Neutrophil (primary cell): ENCODE data around the gene C11orf42.

Experiments
- H3K27ac ChIP-seq: fragments of 200-600 bp; sonication (generic); 2 replicates; pipeline ENCODE4 v1.5.1; 2016; ENCODE audit warnings: mild to moderate bottlenecking, moderate library complexity
- H3K27me3 ChIP-seq: fragments of 200-600 bp; sonication (generic); 2 replicates; pipeline ENCODE4 v1.6.0; 2016; ENCODE audit warnings: mild to moderate bottlenecking
- H3K36me3 ChIP-seq: fragments of 200-600 bp; sonication (generic); 2 replicates; pipeline ENCODE4 v1.5.1; 2017
- H3K4me1 ChIP-seq, 2 experiments: fragments of 200-600 bp in 1 of 2; sonication (generic) in 1 of 2; 1 replicate in 1 of 2; 2 replicates in 1 of 2; pipeline versions ENCODE4 v1.5.1 to v1.6.1; 2013 to 2016; ENCODE audit warnings: low read depth in 1 of 2, low read length in 1 of 2, mild to moderate bottlenecking in 1 of 2, moderate library complexity in 1 of 2; ENCODE audit not compliant: control insufficient read depth in 1 of 2, insufficient read depth in 1 of 2
- H3K4me3 ChIP-seq, 2 experiments: fragments of 200-600 bp in 1 of 2; sonication (generic) in 1 of 2; 1 replicate in 1 of 2; 2 replicates in 1 of 2; pipeline ENCODE4 v1.5.1; 2013 to 2016; ENCODE audit warnings: low read depth in 1 of 2, low read length in 1 of 2, mild to moderate bottlenecking in 1 of 2, moderate library complexity in 1 of 2
- H3K9me3 ChIP-seq: fragments of 200-600 bp; sonication (generic); 2 replicates; pipeline ENCODE4 v1.5.1; 2016
- TF ChIP-seq, protein P1 (sequence below): fragments of 200-600 bp; sonication (generic); IDR thresholded peaks from 2 replicates; pipeline ENCODE4 v1.5.1; 2016; ENCODE audit warnings: antibody characterized with exemption

The C11orf42 gene

GRCh38 chr11:6205366-6205765, at the start of gene C11orf42:
Gene C11orf42, plus strand, starts transcription at chr11:6205557. Its CDS starts 59 bp downstream, at chr11:6205616.
- H3K4me1 ChIP-seq: peaks cover 73 to 75% of the 10 kb centered on the region in 2 experiments
- H3K27me3 ChIP-seq: no peaks in the 10 kb centered on the region
- peaks cover 29% of the 10 kb centered on the region for H3K36me3 ChIP-seq
- no peaks in the 10 kb centered on the region for H3K9me3 ChIP-seq
- H3K27ac ChIP-seq: peak within 1 kb of the TSS; percentile 94
- TF ChIP-seq, protein P1, sequence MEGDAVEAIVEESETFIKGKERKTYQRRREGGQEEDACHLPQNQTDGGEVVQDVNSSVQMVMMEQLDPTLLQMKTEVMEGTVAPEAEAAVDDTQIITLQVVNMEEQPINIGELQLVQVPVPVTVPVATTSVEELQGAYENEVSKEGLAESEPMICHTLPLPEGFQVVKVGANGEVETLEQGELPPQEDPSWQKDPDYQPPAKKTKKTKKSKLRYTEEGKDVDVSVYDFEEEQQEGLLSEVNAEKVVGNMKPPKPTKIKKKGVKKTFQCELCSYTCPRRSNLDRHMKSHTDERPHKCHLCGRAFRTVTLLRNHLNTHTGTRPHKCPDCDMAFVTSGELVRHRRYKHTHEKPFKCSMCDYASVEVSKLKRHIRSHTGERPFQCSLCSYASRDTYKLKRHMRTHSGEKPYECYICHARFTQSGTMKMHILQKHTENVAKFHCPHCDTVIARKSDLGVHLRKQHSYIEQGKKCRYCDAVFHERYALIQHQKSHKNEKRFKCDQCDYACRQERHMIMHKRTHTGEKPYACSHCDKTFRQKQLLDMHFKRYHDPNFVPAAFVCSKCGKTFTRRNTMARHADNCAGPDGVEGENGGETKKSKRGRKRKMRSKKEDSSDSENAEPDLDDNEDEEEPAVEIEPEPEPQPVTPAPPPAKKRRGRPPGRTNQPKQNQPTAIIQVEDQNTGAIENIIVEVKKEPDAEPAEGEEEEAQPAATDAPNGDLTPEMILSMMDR: no peak
- peak within 1 kb of the TSS; percentile 10 to 16 for H3K4me3 ChIP-seq

DNA sequence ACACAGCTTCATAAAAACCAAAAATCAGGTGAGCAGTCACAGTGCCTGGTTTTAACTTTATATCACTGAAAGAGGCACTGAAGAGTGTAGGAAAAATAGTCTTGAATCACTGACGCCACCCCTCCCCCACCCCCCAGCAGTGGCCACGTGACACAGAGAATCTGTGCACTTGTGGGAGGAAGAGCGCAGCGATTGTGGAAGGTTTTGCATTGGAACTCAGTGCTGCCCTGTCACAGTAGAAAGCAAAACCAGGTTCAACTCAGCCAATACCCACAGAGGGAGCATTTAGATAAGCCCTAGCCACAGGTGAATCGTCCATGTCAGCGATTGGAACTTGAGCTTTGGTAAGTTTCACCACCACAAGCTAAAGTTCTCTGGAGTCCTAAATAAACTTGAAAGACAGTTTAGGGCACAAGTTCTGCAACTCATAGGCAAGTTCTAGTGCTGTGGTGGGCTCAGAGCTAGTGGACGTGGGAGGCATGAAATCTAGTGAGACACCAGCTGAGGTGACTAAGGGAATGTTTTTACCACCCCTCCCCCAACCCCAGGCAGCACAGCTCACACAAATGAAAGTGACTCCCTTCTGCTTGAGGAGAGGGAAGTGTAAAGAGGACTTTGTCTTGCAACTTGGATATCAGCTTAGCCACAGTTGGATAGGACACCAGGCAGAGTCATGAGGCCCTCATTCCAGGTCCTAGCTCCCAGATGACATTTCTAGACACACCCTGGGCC, 48.6 kb upstream of the C11orf42 start:
- no peaks in the 10 kb centered on the region for H3K27me3 ChIP-seq
- peak overlapping the region; percentile 61 for H3K27ac ChIP-seq
- no peaks in the 10 kb centered on the region for H3K36me3 ChIP-seq
- no peaks in the 10 kb centered on the region for H3K9me3 ChIP-seq
- no peak overlapping the region for H3K4me3 ChIP-seq
- peaks cover 13 to 14% of the 10 kb centered on the region in 2 experiments for H3K4me1 ChIP-seq
- TF ChIP-seq, protein P1: no peak

DNA sequence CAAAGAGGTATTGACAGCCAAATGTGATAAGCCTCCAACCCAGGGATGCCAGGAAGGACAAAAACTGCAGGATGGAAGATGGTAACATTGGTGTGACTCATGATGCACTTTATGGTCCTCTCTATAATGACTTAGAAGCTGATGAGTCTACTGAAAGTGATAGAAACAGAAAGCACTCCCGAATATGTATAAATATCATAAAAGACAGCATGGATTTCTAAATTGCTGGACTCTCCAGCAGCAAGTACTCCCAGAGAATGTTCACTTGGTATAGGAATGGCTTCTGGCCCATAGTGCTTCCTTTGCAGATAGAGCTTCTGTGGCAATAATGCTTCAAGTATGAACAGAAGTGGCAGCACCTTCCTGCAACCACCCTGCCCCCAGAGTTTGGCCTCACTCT, 35.1 kb upstream of the C11orf42 start, which contains the start of gene OR52B2:
Gene OR52B2 (minus strand): TSS at position 101 of the 400 bp plus-strand sequence. CDS start 0 bp downstream, at position 101.
- H3K9me3 ChIP-seq: no peaks in the 10 kb centered on the region
- no peaks in the 10 kb centered on the region for H3K27me3 ChIP-seq
- peaks cover 0 to 5% of the 10 kb centered on the region in 2 experiments for H3K4me1 ChIP-seq
- no peak within 1 kb of the TSS for H3K4me3 ChIP-seq
- no peak within 1 kb of the TSS for H3K27ac ChIP-seq
- no peaks in the 10 kb centered on the region for H3K36me3 ChIP-seq
- TF ChIP-seq, protein P1: no peak

DNA sequence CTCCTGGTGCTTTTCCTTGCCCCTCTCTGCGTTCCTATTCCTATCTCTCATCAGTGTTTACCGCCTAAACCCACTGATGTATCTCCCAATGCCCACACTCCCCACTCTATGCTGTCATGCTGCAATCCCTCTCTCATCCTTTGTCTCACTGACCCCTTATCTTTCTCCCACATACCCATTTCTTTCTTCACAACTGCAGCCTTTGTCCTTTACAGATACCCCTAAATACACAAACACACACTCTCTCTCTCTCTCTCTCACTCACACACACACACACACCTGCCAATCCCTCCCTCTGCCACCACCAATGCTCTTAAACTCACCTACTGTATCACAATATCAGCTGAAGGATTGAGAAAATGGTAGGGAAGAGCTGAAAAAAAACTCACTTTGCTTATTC, 29.9 kb upstream of the C11orf42 start:
- Histone ChIP-seq H3K27me3 (no peaks in the 10 kb centered on the region), H3K4me3 (no peak overlapping the region), H3K4me1 (peaks cover 0 to under 1% of the 10 kb centered on the region in 2 experiments), H3K27ac (no peak overlapping the region), H3K36me3 (no peaks in the 10 kb centered on the region), H3K9me3 (no peaks in the 10 kb centered on the region)
- TF ChIP-seq, protein P1: no peak

GRCh38 chr11:6191742-6192141, 13.6 kb upstream of the C11orf42 start:
- peak overlapping the region; percentile 81 for H3K27ac ChIP-seq
- no peaks in the 10 kb centered on the region for H3K36me3 ChIP-seq
- no peaks in the 10 kb centered on the region for H3K9me3 ChIP-seq
- H3K4me3 ChIP-seq: peak overlapping the region in 1 of 2 experiments; percentile 5
- H3K4me1 ChIP-seq: peaks cover 55 to 58% of the 10 kb centered on the region in 2 experiments
- TF ChIP-seq, protein P1: no peak
- no peaks in the 10 kb centered on the region for H3K27me3 ChIP-seq
